Epithelial cell of esophagus (primary cell): Measurements from ENCODE around the gene ARHGAP12.

Source experiments
- DNase-seq: peaks from one replicate; pipeline ENCODE4 v3.0.0; 2010; ENCODE audit warnings: low read depth
- H3K4me3 ChIP-seq: 2 replicates; pipeline ENCODE4 v1.5.1; 2011; ENCODE audit warnings: mild to moderate bottlenecking, low read length, control low read depth
- CTCF ChIP-seq: IDR thresholded peaks from 2 replicates; pipeline ENCODE4 v1.5.1; 2011; ENCODE audit warnings: low read depth, mild to moderate bottlenecking, low read length, control low read depth, inconsistent platforms; ENCODE audit not compliant: insufficient read depth; ENCODE audit errors: missing control alignments

Gene ARHGAP12

GRCh38 chr10:31956200-31956946 is 27.7 kb upstream of the ARHGAP12 start:
- no peak for TF ChIP-seq CTCF
- DNase-seq, result no peak
- H3K4me3 ChIP-seq, result no peak overlapping the region

DNA sequence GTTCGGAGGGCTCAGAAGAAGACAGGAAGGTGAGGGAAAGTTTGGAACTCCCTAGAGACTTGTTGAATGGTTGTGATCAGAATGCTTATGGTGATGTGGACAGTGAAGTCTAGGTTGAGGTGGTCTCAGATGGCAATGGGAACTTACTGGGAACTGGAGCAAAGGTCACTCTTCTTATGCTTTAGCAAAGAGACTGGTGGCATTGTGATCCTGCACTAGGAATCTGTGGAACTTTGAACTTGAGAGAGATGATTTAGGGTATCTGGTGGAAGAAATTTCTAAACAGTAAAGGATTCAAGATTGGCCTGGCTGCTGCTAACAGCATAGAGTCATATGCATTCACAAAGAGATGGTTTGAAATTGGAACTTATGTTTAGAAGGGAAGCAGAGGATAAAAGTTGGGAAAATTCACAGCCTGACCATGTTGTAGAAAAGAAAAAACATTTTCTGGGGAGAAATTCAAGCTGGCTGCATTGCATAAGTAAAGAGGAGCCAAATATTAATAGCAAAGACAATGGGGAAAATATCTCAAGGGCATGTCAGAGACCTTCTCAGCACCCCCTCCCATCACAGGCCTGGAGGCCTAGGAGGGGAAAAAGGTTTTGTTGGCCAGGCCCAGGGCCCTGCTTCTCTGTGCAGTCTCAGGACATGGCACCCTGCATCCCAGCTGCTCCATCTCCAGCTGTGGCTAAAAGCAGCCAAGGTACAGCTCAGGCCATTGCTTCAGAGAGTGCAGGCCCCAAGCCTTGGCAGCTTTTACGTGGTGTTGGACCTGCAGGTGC is 26.0 kb upstream of the ARHGAP12 start:
- TF ChIP-seq CTCF, result no peak
- DNase-seq, result no peak
- no peak overlapping the region for H3K4me3 ChIP-seq

GRCh38 chr10:31953480-31953879 is 24.8 kb upstream of the ARHGAP12 start:
- no peak for TF ChIP-seq CTCF
- no peak for DNase-seq
- H3K4me3 ChIP-seq, result no peak overlapping the region

DNA sequence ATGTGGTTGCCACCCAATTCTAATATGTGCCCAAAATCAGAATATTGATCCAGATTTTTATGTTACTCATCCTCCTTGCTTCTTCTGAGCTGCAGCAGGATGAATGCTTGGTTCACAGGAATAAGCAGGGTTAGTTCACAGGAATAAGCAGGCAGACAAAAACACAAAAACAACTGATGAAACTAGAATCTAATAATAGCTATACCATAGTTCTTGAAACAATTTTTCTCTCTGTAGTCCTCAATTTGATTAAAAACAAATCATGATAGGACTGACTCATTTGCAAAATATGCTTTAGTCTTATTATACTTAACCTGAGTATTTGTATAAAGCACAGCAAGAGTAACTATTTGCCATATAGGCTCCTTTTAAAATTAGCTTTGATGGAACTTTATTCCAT is 24.4 kb upstream of the ARHGAP12 start:
- TF ChIP-seq CTCF, result no peak
- DNase-seq, result no peak
- H3K4me3 ChIP-seq, result no peak overlapping the region

GRCh38 chr10:31952066-31952465 is 23.4 kb upstream of the ARHGAP12 start:
- TF ChIP-seq CTCF, result no peak
- DNase-seq, result no peak
- no peak overlapping the region for H3K4me3 ChIP-seq

DNA sequence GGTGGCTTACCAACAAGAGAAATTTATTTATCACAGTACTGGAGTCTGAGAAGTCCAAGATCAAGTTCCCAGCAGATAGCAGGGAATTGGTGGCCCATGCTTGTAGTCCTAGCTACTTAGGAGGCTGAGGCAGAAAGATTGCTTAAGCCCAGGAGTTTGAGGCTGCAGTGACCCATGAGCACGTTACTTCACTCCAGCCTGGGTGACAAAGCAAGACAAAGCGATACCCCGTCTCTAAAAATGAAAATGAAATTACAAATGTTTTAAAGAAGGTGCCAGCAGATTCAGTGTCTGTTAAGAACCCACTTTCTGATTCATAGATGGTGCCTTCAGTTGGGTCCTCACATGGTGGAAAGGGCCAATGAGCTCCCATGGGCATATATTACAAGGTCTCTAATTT is 20.6 kb upstream of the ARHGAP12 start:
- DNase-seq, result no peak
- TF ChIP-seq CTCF, result no peak
- H3K4me3 ChIP-seq, result no peak overlapping the region
